ENCODE data around the gene CTCF.

GRCh38 chr16:67535201-67535600 is 27.1 kb upstream of the CTCF start:
- TF ChIP-seq CTCF (IDR thresholded peaks at IDR 0.05) (no peak), EP300 (IDR thresholded peaks at IDR 0.05) (no peak), POLR2A (IDR thresholded peaks at IDR 0.05) (no peak)

Measured in suprapubic skin (tissue), 3 donors.